ENCODE measurements around the gene FYCO1. TPM values are rescaled to one million over a fixed set of nuclear protein-coding genes. Genes with fewer than 3 reads are reported as not detected.

Gene FYCO1
- total RNA-seq, 1 donor from 2014 or later: 56.2 TPM

DNA sequence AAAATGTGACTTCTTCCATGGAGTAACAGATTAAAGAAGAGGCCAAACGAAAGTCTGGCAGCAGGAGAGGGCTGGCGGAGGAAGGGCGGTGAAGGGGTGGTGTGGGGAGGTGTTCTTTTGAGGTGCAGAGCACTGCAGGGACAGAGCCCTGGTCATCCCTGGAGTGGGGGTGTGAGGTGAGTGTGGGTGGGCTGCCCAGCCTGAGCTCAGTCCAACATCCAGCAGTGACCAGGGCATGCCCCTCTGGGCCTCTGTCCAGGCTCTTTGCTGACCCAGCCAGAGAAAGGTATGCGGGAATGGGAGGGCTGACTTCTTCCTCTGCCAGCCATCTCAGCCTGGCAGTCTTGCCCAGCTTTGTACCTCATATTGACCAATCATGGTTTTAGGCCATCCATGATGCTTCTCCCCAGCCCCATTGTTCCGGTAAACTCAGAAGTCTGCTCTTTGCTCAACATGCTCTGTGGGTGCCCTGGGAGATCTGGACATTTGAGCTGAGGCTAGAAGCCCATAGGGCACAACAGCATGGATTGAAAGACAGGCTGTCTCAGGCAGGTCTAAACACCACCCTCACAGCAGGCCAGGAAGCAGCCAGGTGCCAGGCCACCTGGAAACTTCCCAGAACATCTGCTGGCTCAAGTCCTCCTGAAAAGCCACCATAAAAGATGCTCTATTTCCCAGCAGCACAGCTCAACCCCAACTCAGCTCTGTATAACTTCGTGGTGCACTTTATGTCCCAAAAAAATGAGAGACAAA lies 78.3 kb downstream of the FYCO1 start:
- no peaks in the 10 kb centered on the region for H3K9me3 ChIP-seq
- H3K27me3 ChIP-seq: no peaks in the 10 kb centered on the region
- DNase-seq (ENCODE audit: low spot score in 2 of 2): no peak
- H3K36me3 ChIP-seq: peaks cover 31 to 40% of the 10 kb centered on the region in 2 donors
- H3K4me1 ChIP-seq: no peaks in the 10 kb centered on the region
- no peak overlapping the region for H3K27ac ChIP-seq
- no peak overlapping the region for H3K4me3 ChIP-seq
- intact Hi-C loops (cut with DNase I): no loop called here
- TF ChIP-seq CTCF (IDR thresholded peaks at IDR 0.05): no peak

- intact Hi-C loops (cut with DNase I): no loop called here
- no peak overlapping the region for H3K27ac ChIP-seq
- no peaks in the 10 kb centered on the region for H3K4me1 ChIP-seq
- no peak for TF ChIP-seq CTCF (IDR thresholded peaks at IDR 0.05)
- peaks cover 15 to 23% of the 10 kb centered on the region in 2 donors for H3K36me3 ChIP-seq
- no peak for DNase-seq (ENCODE audit: low spot score in 2 of 2)
- H3K27me3 ChIP-seq: no peaks in the 10 kb centered on the region
- no peak overlapping the region for H3K4me3 ChIP-seq
- H3K9me3 ChIP-seq: no peaks in the 10 kb centered on the region
Measured at GRCh38 chr3:45915518-45916231, 79.9 kb downstream of the FYCO1 start.

GRCh38 chr3:45915059-45915439 lies 80.6 kb downstream of the FYCO1 start:
- intact Hi-C loops (cut with DNase I): no loop called here
- Histone ChIP-seq H3K27ac (no peak overlapping the region), H3K4me3 (no peak overlapping the region)

GRCh38 chr3:45914362-45915058 lies 81.1 kb downstream of the FYCO1 start:
- H3K9me3 ChIP-seq: no peaks in the 10 kb centered on the region
- DNase-seq (ENCODE audit: low spot score in 2 of 2): no peak
- H3K27me3 ChIP-seq: no peaks in the 10 kb centered on the region
- no peak overlapping the region for H3K4me3 ChIP-seq
- peaks cover 4 to 14% of the 10 kb centered on the region in 2 donors for H3K36me3 ChIP-seq
- no peaks in the 10 kb centered on the region for H3K4me1 ChIP-seq
- no peak for TF ChIP-seq CTCF (IDR thresholded peaks at IDR 0.05)
- intact Hi-C loops (cut with DNase I): no loop called here
- H3K27ac ChIP-seq: no peak overlapping the region

More at GRCh38 chr3:45915059-45915439, 80.6 kb downstream of the FYCO1 start:
- TF ChIP-seq CTCF (IDR thresholded peaks at IDR 0.05): no peak
- peaks cover 8 to 17% of the 10 kb centered on the region in 2 donors for H3K36me3 ChIP-seq
- DNase-seq (ENCODE audit: low spot score in 2 of 2): no peak
- no peaks in the 10 kb centered on the region for H3K27me3 ChIP-seq
- H3K9me3 ChIP-seq: no peaks in the 10 kb centered on the region
- H3K4me1 ChIP-seq: no peaks in the 10 kb centered on the region

DNA sequence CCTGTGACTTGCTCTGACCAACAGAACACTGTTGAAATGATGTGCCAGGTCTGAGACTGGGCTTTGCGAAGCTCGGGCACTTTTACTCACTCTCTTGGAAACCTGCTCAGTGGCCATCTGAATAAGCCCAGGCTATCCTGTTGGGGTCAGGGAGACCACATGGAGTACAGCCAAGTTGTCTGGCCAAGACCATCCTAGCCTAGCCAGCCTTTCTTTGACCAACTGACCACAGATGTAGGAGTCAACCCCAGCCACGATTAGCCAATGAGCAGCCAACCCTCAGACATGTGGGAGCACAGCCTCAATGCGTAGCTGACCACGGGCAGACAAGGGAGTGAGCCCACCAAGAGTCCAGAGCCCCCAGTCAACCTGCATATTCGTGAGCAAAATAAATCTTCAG lies 83.2 kb downstream of the FYCO1 start:
- no peaks in the 10 kb centered on the region for H3K36me3 ChIP-seq
- H3K4me1 ChIP-seq: no peaks in the 10 kb centered on the region
- DNase-seq (ENCODE audit: low spot score in 2 of 2): no peak
- TF ChIP-seq CTCF (IDR thresholded peaks at IDR 0.05): no peak
- no peak overlapping the region for H3K27ac ChIP-seq
- no peak overlapping the region for H3K4me3 ChIP-seq
- intact Hi-C loops (cut with DNase I): no loop called here
- no peaks in the 10 kb centered on the region for H3K9me3 ChIP-seq
- H3K27me3 ChIP-seq: no peaks in the 10 kb centered on the region
